B cell (primary cell): Measurements from ENCODE around the gene SLC16A1. TPM values are rescaled to one million over a fixed set of nuclear protein-coding genes. Genes with fewer than 3 reads are reported as not detected.

Source experiments
- ATAC-seq: fragments of 200-7000 bp; cut with Tn5 transposase; one replicate; pipeline ENCODE4 v1.10.0; 2021; ENCODE audit warnings: low read depth, mild to moderate bottlenecking, moderate number of reproducible peaks, moderate library complexity
- CTCF ChIA-PET: fragments of 350-600 bp; sonication (Branson Sonifier 250); formaldehyde crosslinking; loops from one replicate; lab custom pipeline; 2021; ENCODE audit warnings: antibody characterized with exemption, inconsistent platforms; lab: Charles Lee
- POLR2A ChIA-PET: fragments of 350-600 bp; sonication (Branson Sonifier 250); formaldehyde crosslinking; loops from one replicate; lab custom pipeline; 2021; ENCODE audit warnings: antibody characterized with exemption; lab: Charles Lee
- DNase-seq: peaks from one replicate; pipeline ENCODE4 v3.0.0; 2013
- H2AFZ ChIP-seq: 2 replicates; pipeline ENCODE4 v1.6.1; 2012; ENCODE audit warnings: mild to moderate bottlenecking, low read depth, low read length; ENCODE audit not compliant: insufficient read depth, poor library complexity, severe bottlenecking
- H3K27ac ChIP-seq, 2 donors: 1 replicate in 1 of 2; 2 replicates in 1 of 2; pipeline ENCODE4 v1.5.1; 2012 to 2013; ENCODE audit warnings: low read length in 2 of 2, mild to moderate bottlenecking in 2 of 2, moderate library complexity in 1 of 2
- H3K27me3 ChIP-seq, 4 experiments: fragments of 200-600 bp in 1 of 4; sonication (generic) in 1 of 4; replicated peaks in 1 of 4; 1 replicate in 2 of 4; 2 replicates in 2 of 4; pipeline versions ENCODE4 v1.6.1 to v1.7.0; 2013 to 2016; ENCODE audit warnings: low read length in 3 of 4, mild to moderate bottlenecking in 2 of 4, mixed read lengths in 1 of 4, moderate library complexity in 1 of 4; ENCODE audit not compliant: insufficient read depth in 4 of 4, control insufficient read depth in 3 of 4; ENCODE audit errors: control extremely low read depth in 1 of 4
- H3K36me3 ChIP-seq, 2 experiments: replicated peaks in 1 of 2; 1 replicate in 1 of 2; 2 replicates in 1 of 2; pipeline versions ENCODE4 v1.6.1 to v1.7.1; 2013; ENCODE audit warnings: low read length in 1 of 2; ENCODE audit not compliant: insufficient read depth in 2 of 2, control insufficient read depth in 1 of 2; ENCODE audit errors: control extremely low read depth in 1 of 2, extremely low read depth in 1 of 2
- H3K4me1 ChIP-seq, 2 donors: fragments of 200-600 bp in 1 of 2; sonication (generic) in 1 of 2; 1 replicate in 1 of 2; 2 replicates in 1 of 2; pipeline versions ENCODE4 v1.5.1 to v1.6.1; 2013 to 2017; ENCODE audit warnings: low read length in 2 of 2; ENCODE audit not compliant: control insufficient read depth in 2 of 2, insufficient read depth in 2 of 2
- H3K4me2 ChIP-seq: replicated peaks from 2 replicates; pipeline ENCODE3; 2012; ENCODE audit warnings: mild to moderate bottlenecking, low read depth, low read length; ENCODE audit not compliant: poor library complexity, severe bottlenecking
- H3K4me3 ChIP-seq, 5 experiments: fragments of 200-600 bp in 1 of 5; sonication (generic) in 1 of 5; 1 replicate in 3 of 5; 2 replicates in 2 of 5; pipeline versions ENCODE4 v1.5.1 to v1.7.0; 2011 to 2016; ENCODE audit warnings: low read length in 4 of 5, mild to moderate bottlenecking in 4 of 5, low read depth in 2 of 5, control low read depth in 1 of 5, moderate library complexity in 1 of 5; ENCODE audit not compliant: insufficient read depth in 1 of 5; ENCODE audit errors: control extremely low read depth in 1 of 5, extremely low read depth in 1 of 5
- H3K79me2 ChIP-seq: fragments of 200-600 bp; sonication (generic); one replicate; pipeline ENCODE4 v1.6.0; 2016; ENCODE audit warnings: low read length; ENCODE audit not compliant: control insufficient read depth, insufficient read depth
- H3K9ac ChIP-seq: fragments of 200-600 bp; sonication (generic); 2 replicates; pipeline ENCODE4 v1.6.1; 2017; ENCODE audit warnings: mild to moderate bottlenecking, low read length, moderate library complexity
- H3K9me3 ChIP-seq, 3 donors: one replicate each; pipeline versions ENCODE4 v1.6.1 to v1.7.1; 2013; ENCODE audit warnings: low read length in 2 of 3; ENCODE audit not compliant: control insufficient read depth in 2 of 3, insufficient read depth in 1 of 3; ENCODE audit errors: control extremely low read depth in 1 of 3
- H4K20me1 ChIP-seq: 2 replicates; pipeline ENCODE4 v1.6.0; 2012; ENCODE audit warnings: mild to moderate bottlenecking, low read length; ENCODE audit not compliant: insufficient read depth, control insufficient read depth, poor library complexity, severe bottlenecking
- H3K27ac Mint-ChIP-seq: one replicate; pipeline ENCODE4 v1.8.0; 2021; ENCODE audit warnings: mixed read lengths
- H3K27me3 Mint-ChIP-seq: one replicate; pipeline ENCODE4 v1.8.0; 2021; ENCODE audit warnings: mixed read lengths
- H3K4me1 Mint-ChIP-seq: one replicate; pipeline ENCODE4 v1.8.0; 2021; ENCODE audit warnings: mixed read lengths
- H3K4me3 Mint-ChIP-seq: one replicate; pipeline ENCODE4 v1.8.0; 2021; ENCODE audit warnings: mixed read lengths
- H3K9me3 Mint-ChIP-seq: one replicate; pipeline ENCODE4 v1.8.0; 2022; ENCODE audit warnings: mixed read lengths; ENCODE audit not compliant: insufficient read depth
- EZH2 ChIP-seq: IDR thresholded peaks from 2 replicates; pipeline ENCODE4 v1.6.1; 2012; ENCODE audit warnings: borderline replicate concordance, low read depth, mild to moderate bottlenecking, moderate library complexity, low read length; ENCODE audit not compliant: insufficient read depth, poor library complexity, severe bottlenecking
- WGBS: methylation state at CpG from one replicate; pipeline ENCODE4 v1.1.5; 2013; ENCODE audit warnings: missing lambda C conversion rate; ENCODE audit not compliant: insufficient coverage; 5-methylcytosine and 5-hydroxymethylcytosine counted together
- intact Hi-C: fragments of 100-400 bp; cut with micrococcal nuclease; formaldehyde crosslinking; loops from one replicate; pipeline ENCODE4 v1.10.0; 2022
- polyA plus RNA-seq: library from polyadenylated mRNA; depleted of rRNA; stranded (reverse); fragments of >200 nt; gene quantifications from 2 replicates; pipeline ENCODE4 v1.2.3, GENCODE V29; 2012
- total RNA-seq, 2 donors: library from RNA; stranded (reverse); fragments of 120-200 nt in 1 of 2; gene quantifications; 1 replicate in 1 of 2; 2 replicates in 1 of 2; pipeline versions ENCODE4 v1.2.3 to v1.2.4, GENCODE V29; 2013 to 2022
- TF ChIP-seq, protein P1 (sequence below): fragments of 200-600 bp; IDR thresholded peaks from one replicate; pipeline ENCODE4 v1.8.0; 2022; ENCODE audit warnings: antibody characterized with exemption, mild to moderate bottlenecking

SLC16A1 gene
- total and polyA plus RNA-seq, 2 donors (not counting 1 experiment from before 2014, with no cell fraction given), result 2.1 to 13.0 TPM

GRCh38 chr1:112911506-112912220 lies 44.3 kb downstream of the SLC16A1 start:
- H3K4me1 Mint-ChIP-seq, result no peaks in the 10 kb centered on the region
- CTCF ChIA-PET, result interaction anchor here (1.1 kb wide), 1 partner anchor 12 kb away, joined by 4 read pairs; no protein-coding TSS in a partner anchor
- 100% methylated on average over 1 of the region's 5 CpGs for WGBS
- H3K4me2 ChIP-seq, result no peak overlapping the region
- H3K27ac ChIP-seq, result no peak overlapping the region
- H3K36me3 ChIP-seq, result no peaks in the 10 kb centered on the region
- H3K27ac Mint-ChIP-seq, result no peak overlapping the region
- ATAC-seq (no peak), DNase-seq (no peak)
- H3K9ac ChIP-seq, result no peak overlapping the region
- POLR2A ChIA-PET, result no interaction called here
- TF ChIP-seq, protein P1, sequence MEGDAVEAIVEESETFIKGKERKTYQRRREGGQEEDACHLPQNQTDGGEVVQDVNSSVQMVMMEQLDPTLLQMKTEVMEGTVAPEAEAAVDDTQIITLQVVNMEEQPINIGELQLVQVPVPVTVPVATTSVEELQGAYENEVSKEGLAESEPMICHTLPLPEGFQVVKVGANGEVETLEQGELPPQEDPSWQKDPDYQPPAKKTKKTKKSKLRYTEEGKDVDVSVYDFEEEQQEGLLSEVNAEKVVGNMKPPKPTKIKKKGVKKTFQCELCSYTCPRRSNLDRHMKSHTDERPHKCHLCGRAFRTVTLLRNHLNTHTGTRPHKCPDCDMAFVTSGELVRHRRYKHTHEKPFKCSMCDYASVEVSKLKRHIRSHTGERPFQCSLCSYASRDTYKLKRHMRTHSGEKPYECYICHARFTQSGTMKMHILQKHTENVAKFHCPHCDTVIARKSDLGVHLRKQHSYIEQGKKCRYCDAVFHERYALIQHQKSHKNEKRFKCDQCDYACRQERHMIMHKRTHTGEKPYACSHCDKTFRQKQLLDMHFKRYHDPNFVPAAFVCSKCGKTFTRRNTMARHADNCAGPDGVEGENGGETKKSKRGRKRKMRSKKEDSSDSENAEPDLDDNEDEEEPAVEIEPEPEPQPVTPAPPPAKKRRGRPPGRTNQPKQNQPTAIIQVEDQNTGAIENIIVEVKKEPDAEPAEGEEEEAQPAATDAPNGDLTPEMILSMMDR, result no peak
- no peak for TF ChIP-seq EZH2
- no peaks in the 10 kb centered on the region for H3K79me2 ChIP-seq
- H3K9me3 ChIP-seq, result no peaks in the 10 kb centered on the region
- no peaks in the 10 kb centered on the region for H3K4me1 ChIP-seq
- no peak overlapping the region for H3K4me3 Mint-ChIP-seq
- no peaks in the 10 kb centered on the region for H3K27me3 Mint-ChIP-seq
- H3K9me3 Mint-ChIP-seq, result no peaks in the 10 kb centered on the region
- no peaks in the 10 kb centered on the region for H4K20me1 ChIP-seq
- intact Hi-C loops, result no loop called here
- no peaks in the 10 kb centered on the region for H3K27me3 ChIP-seq
- H2AFZ ChIP-seq, result no peak overlapping the region
- no peak overlapping the region for H3K4me3 ChIP-seq

DNA sequence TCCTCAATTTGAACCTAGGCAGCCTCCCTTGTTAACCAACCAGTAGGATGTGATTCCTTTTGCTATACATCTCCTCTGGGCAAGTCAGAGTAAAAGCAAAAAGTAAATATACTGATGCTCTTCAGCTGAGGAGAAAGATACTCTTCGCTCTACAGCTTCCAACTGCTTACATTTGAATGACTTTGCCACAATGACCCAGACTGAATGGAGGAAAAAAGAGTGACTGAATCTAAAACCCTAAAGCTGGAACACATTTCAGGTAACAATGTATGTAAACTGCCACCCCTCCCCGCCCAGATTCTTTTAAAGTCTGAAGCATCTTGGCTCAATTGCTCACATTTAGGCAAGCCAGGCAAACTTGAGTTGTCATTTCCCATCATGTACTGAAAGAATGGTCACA lies 46.1 kb downstream of the SLC16A1 start:
- H3K4me3 Mint-ChIP-seq, result no peak overlapping the region
- H3K4me1 Mint-ChIP-seq, result no peaks in the 10 kb centered on the region
- DNase-seq (no peak), ATAC-seq (no peak)
- H3K27me3 Mint-ChIP-seq, result no peaks in the 10 kb centered on the region
- no peaks in the 10 kb centered on the region for H3K9me3 ChIP-seq
- no peaks in the 10 kb centered on the region for H3K27me3 ChIP-seq
- no peak overlapping the region for H3K4me2 ChIP-seq
- no peak overlapping the region for H3K9ac ChIP-seq
- POLR2A ChIA-PET, result no interaction called here
- H3K9me3 Mint-ChIP-seq, result no peaks in the 10 kb centered on the region
- no peak overlapping the region for H2AFZ ChIP-seq
- intact Hi-C loops, result no loop called here
- no peaks in the 10 kb centered on the region for H3K79me2 ChIP-seq
- H3K4me3 ChIP-seq, result no peak overlapping the region
- H3K27ac ChIP-seq, result no peak overlapping the region
- CTCF ChIA-PET, result no interaction called here
- no peak overlapping the region for H3K27ac Mint-ChIP-seq
- WGBS, result 100% methylated on average over 2 of the region's 2 CpGs
- H3K4me1 ChIP-seq, result no peaks in the 10 kb centered on the region
- H3K36me3 ChIP-seq, result no peaks in the 10 kb centered on the region
- H4K20me1 ChIP-seq, result no peaks in the 10 kb centered on the region
- no peak for TF ChIP-seq EZH2
- TF ChIP-seq, protein P1, result no peak
